CD8-positive, alpha-beta memory T cell (primary cell): ENCODE results near the gene TCEAL4. TPM values are rescaled to one million over a fixed set of nuclear protein-coding genes. Genes with fewer than 3 reads are reported as not detected.
"Not testable (repeated sequence)": the region's sequence is repeated elsewhere in the genome, so short reads cannot be mapped to it uniquely, and the experiment has no call there.

Experiments used
- CTCF ChIA-PET: fragments of 350-600 bp; sonication (Branson Sonifier 250); formaldehyde crosslinking; loops from one replicate; lab custom pipeline; 2021; ENCODE audit warnings: antibody characterized with exemption; lab: Charles Lee
- POLR2A ChIA-PET: fragments of 350-600 bp; sonication (Branson Sonifier 250); formaldehyde crosslinking; loops from one replicate; lab custom pipeline; 2021; ENCODE audit warnings: antibody characterized with exemption; lab: Charles Lee
- DNase-seq, 5 donors: peaks; one replicate each; pipeline versions ENCODE4 v3.0.0 to v3.0.0-alpha.2; 2020 to 2022; ENCODE audit warnings: mixed read lengths in 1 of 5
- H3K27ac ChIP-seq: one replicate; pipeline ENCODE4 v1.7.0; 2013; ENCODE audit warnings: low read depth, mild to moderate bottlenecking, low read length, moderate library complexity
- H3K27me3 ChIP-seq: 2 replicates; pipeline ENCODE4 v1.7.0; 2013; ENCODE audit warnings: low read length, mild to moderate bottlenecking; ENCODE audit not compliant: insufficient read depth, poor library complexity, severe bottlenecking
- H3K36me3 ChIP-seq: 2 replicates; pipeline ENCODE4 v1.7.0; 2013; ENCODE audit warnings: mild to moderate bottlenecking, low read length, moderate library complexity; ENCODE audit not compliant: insufficient read depth
- H3K4me1 ChIP-seq: 2 replicates; pipeline ENCODE4 v1.7.0; 2013; ENCODE audit warnings: mild to moderate bottlenecking, low read length, moderate library complexity; ENCODE audit not compliant: insufficient read depth
- H3K4me3 ChIP-seq: 2 replicates; pipeline ENCODE4 v1.7.0; 2013; ENCODE audit warnings: mild to moderate bottlenecking, low read length
- H3K9me3 ChIP-seq: 2 replicates; pipeline ENCODE4 v1.7.0; 2013; ENCODE audit warnings: mild to moderate bottlenecking, low read length
- H3K27ac Mint-ChIP-seq, 8 donors: one replicate each; pipeline ENCODE4 v1.8.0; 2020 to 2021; ENCODE audit warnings: mixed read lengths in 8 of 8, mild to moderate bottlenecking in 6 of 8, inconsistent platforms in 3 of 8, moderate library complexity in 3 of 8
- H3K27me3 Mint-ChIP-seq, 2 donors: one replicate each; pipeline ENCODE4 v1.8.0; 2020 to 2021; ENCODE audit warnings: mixed read lengths in 2 of 2, mild to moderate bottlenecking in 1 of 2, moderate library complexity in 1 of 2
- H3K36me3 Mint-ChIP-seq, 3 donors: one replicate each; pipeline ENCODE4 v1.8.0; 2020 to 2021; ENCODE audit warnings: mixed read lengths in 3 of 3, inconsistent platforms in 1 of 3, mild to moderate bottlenecking in 1 of 3
- H3K4me1 Mint-ChIP-seq, 3 donors: one replicate each; pipeline ENCODE4 v1.8.0; 2020 to 2021; ENCODE audit warnings: mixed read lengths in 3 of 3, inconsistent platforms in 1 of 3, mild to moderate bottlenecking in 1 of 3
- H3K4me3 Mint-ChIP-seq, 7 donors: one replicate each; pipeline ENCODE4 v1.8.0; 2020 to 2021; ENCODE audit warnings: mixed read lengths in 7 of 7, mild to moderate bottlenecking in 6 of 7, moderate library complexity in 4 of 7, inconsistent platforms in 2 of 7
- H3K9me3 Mint-ChIP-seq, 5 donors: one replicate each; pipeline ENCODE4 v1.8.0; 2020 to 2022; ENCODE audit warnings: mixed read lengths in 5 of 5, mild to moderate bottlenecking in 3 of 5, moderate library complexity in 2 of 5, inconsistent platforms in 1 of 5
- polyA plus RNA-seq: library from polyadenylated mRNA; unstranded; fragments of 300-500 nt; fragmentation: Illumina TruSeq; gene quantifications from one replicate; pipeline ENCODE4 v1.2.3, GENCODE V29; 2021
- total RNA-seq, 2 experiments: library from RNA; stranded (reverse); gene quantifications; one replicate each; pipeline ENCODE4 v1.2.3, GENCODE V29; 2021

TCEAL4 gene
- total and polyA plus RNA-seq, 3 experiments from 2014 or later = 10.4 to 19.7 (median 11.2) TPM

DNA sequence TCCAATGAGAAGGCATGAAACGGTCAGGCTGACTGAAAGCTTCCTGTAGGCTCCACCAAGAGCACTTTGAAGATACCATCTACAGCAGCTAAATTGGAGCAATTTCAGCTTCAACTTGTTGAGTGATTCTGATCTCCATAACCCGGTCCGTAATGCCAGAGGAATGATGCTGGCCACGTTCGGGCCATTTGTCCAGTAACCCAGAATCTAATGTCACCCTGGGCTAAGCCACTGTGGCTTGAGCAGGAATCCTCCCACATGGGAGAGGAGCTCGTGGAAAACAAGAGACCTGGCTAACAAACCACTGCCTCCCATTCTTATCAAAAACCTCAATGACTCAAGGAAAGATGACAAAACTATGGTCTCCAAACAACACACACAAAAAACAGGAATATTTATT lies 14.2 kb upstream of the TCEAL4 start:
- Histone ChIP-seq H3K27me3 (no peaks in the 10 kb centered on the region), H3K4me3 (no peak overlapping the region), H3K27ac (no peak overlapping the region), H3K36me3 (no peaks in the 10 kb centered on the region), H3K9me3 (no peaks in the 10 kb centered on the region), H3K4me1 (no peaks in the 10 kb centered on the region)
- H3K9me3 Mint-ChIP-seq = no peaks in the 10 kb centered on the region
- no peak overlapping the region for H3K27ac Mint-ChIP-seq
- no peaks in the 10 kb centered on the region for H3K4me1 Mint-ChIP-seq
- ChIA-PET POLR2A (no interaction called here), CTCF (no interaction called here)
- no peak for DNase-seq
- H3K27me3 Mint-ChIP-seq = peaks cover 0 to 3% of the 10 kb centered on the region in 2 donors
- no peaks in the 10 kb centered on the region for H3K36me3 Mint-ChIP-seq
- H3K4me3 Mint-ChIP-seq = no peak overlapping the region

DNA sequence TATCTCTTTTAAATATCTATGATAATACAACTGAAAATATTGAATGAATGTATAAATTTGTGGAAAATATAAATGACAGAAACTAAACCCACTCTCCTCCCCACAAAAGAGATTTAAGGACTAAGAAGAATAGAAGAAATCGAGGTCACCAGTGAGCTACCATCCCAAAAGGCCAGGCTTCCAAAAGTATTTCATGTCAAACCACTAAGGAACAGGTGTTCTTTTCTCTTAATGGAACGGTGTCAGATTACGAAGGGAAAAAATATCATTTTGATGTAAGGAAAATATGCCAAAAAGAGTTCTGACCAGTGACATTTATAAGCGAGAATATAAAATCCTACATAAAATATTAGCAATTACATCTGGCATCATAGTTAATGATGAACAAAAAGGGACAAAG lies 13.6 kb upstream of the TCEAL4 start:
- no peaks in the 10 kb centered on the region for H3K36me3 Mint-ChIP-seq
- ChIA-PET POLR2A (no interaction called here), CTCF (no interaction called here)
- peaks cover 0 to 3% of the 10 kb centered on the region in 2 donors for H3K27me3 Mint-ChIP-seq
- H3K4me3 Mint-ChIP-seq = no peak overlapping the region
- Histone ChIP-seq H3K4me3 (no peak overlapping the region), H3K27ac (no peak overlapping the region), H3K36me3 (no peaks in the 10 kb centered on the region), H3K9me3 (no peaks in the 10 kb centered on the region), H3K4me1 (no peaks in the 10 kb centered on the region), H3K27me3 (no peaks in the 10 kb centered on the region)
- DNase-seq = no peak
- no peaks in the 10 kb centered on the region for H3K4me1 Mint-ChIP-seq
- H3K9me3 Mint-ChIP-seq = no peaks in the 10 kb centered on the region
- no peak overlapping the region for H3K27ac Mint-ChIP-seq

DNA sequence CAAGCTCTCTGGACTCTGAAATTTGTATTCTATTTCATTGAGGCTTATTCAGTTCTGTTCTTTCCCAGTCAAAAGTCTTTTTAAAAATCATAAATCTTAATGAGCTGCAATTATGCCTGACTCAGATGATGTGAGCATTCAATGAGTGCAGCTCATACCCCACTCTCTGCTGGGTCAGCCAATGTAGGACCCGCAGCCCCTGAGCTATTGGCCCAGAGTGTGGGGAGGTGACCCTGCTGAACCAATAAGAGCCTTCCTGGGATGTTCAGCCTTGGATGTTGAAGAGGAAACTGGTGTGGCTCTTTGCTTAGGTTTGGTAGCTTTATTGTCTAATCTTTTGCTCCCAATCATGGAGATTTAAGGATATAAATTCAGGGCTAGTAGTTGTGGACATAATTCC lies 12.1 kb upstream of the TCEAL4 start:
- no peak overlapping the region for H3K4me3 Mint-ChIP-seq
- H3K36me3 Mint-ChIP-seq = no peaks in the 10 kb centered on the region
- Histone ChIP-seq H3K27ac (no peak overlapping the region), H3K9me3 (no peaks in the 10 kb centered on the region), H3K4me3 (no peak overlapping the region), H3K27me3 (no peaks in the 10 kb centered on the region), H3K36me3 (no peaks in the 10 kb centered on the region), H3K4me1 (no peaks in the 10 kb centered on the region)
- no peak for DNase-seq
- no peaks in the 10 kb centered on the region for H3K4me1 Mint-ChIP-seq
- CTCF ChIA-PET = no interaction called here
- peaks cover 0 to 3% of the 10 kb centered on the region in 2 donors for H3K27me3 Mint-ChIP-seq
- no peak overlapping the region for H3K27ac Mint-ChIP-seq
- no peaks in the 10 kb centered on the region for H3K9me3 Mint-ChIP-seq
- POLR2A ChIA-PET = no interaction called here

DNA sequence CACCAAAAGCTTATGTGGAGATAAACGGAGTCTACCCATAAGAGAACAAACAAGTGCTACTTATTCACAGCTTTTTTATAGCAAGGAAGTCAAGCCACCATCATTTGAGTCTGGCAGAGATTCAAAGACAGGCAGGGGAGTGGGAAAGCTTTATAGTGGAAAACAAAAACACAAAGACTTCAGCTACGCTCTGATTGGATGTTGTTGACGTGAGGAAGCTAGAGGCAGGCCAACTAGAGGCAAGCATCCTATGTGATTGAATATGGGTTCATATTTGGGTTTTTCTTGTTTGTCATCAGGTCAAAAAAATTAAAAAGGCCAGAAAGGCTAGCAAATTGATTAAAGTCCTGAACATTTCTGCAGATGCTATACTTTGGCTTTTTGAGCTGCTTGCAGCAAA lies 719 bp upstream of the TCEAL4 start:
- no peaks in the 10 kb centered on the region for H3K4me1 ChIP-seq

DNA sequence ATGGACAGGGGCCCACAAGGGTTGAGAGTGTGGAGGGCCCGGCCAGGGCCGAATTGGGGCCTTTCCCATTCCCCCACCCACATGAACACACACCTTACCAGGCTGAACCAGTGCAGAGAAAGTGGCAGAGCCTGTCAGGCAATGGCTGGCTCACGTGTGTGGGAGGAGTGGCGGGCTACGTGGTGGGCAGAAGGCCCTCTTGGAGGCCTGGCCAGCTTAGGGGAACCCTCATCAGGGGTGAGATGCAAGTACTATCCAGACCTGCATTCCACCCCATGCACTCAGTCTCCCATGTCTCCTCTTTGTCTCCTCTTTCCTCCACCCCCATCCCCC lies 965 bp downstream of the TCEAL4 start:
- peak overlapping the region in 7 of 8 donors; percentile 4 to 95 (median 61) for H3K27ac Mint-ChIP-seq
- H3K9me3 Mint-ChIP-seq = no peaks in the 10 kb centered on the region
- peaks cover 15 to 23% (median 20%) of the 10 kb centered on the region in 3 donors for H3K4me1 Mint-ChIP-seq
- H3K36me3 Mint-ChIP-seq = peaks cover 0 to 4% (median 0%) of the 10 kb centered on the region in 3 donors
- CTCF ChIA-PET = no interaction called here
- H3K36me3 ChIP-seq = no peaks in the 10 kb centered on the region
- no peaks in the 10 kb centered on the region for H3K4me1 ChIP-seq
- no peaks in the 10 kb centered on the region for H3K9me3 ChIP-seq
- POLR2A ChIA-PET = no interaction called here
- H3K4me3 ChIP-seq = no peak overlapping the region
- peaks cover 0 to 5% of the 10 kb centered on the region in 2 donors for H3K27me3 Mint-ChIP-seq
- peak overlapping the region; percentile 86 to 95 (median 90) for H3K4me3 Mint-ChIP-seq
- H3K27me3 ChIP-seq = no peaks in the 10 kb centered on the region
- DNase-seq = no peak
- no peak overlapping the region for H3K27ac ChIP-seq

More for the DNA sequence above, 719 bp upstream of the TCEAL4 start:
- no peaks in the 10 kb centered on the region for H3K9me3 Mint-ChIP-seq
- ChIA-PET CTCF (no interaction called here), POLR2A (interaction anchor here (0.6 kb wide), 1 partner anchor 103 kb away, joined by 6 read pairs; no protein-coding TSS in a partner anchor)
- Histone ChIP-seq H3K27me3 (no peaks in the 10 kb centered on the region), H3K27ac (no peak overlapping the region), H3K36me3 (no peaks in the 10 kb centered on the region), H3K9me3 (no peaks in the 10 kb centered on the region), H3K4me3 (no peak overlapping the region)
- peaks cover 0 to 4% (median 0%) of the 10 kb centered on the region in 3 donors for H3K36me3 Mint-ChIP-seq
- DNase-seq = no peak
- peak overlapping the region in 2 of 8 donors; percentile 51 to 66 for H3K27ac Mint-ChIP-seq
- peaks cover 10 to 14% (median 13%) of the 10 kb centered on the region in 3 donors for H3K4me1 Mint-ChIP-seq
- H3K4me3 Mint-ChIP-seq = peak overlapping the region in 6 of 7 donors; percentile 19 to 91 (median 82)
- peaks cover 5 to 12% of the 10 kb centered on the region in 2 donors for H3K27me3 Mint-ChIP-seq

DNA sequence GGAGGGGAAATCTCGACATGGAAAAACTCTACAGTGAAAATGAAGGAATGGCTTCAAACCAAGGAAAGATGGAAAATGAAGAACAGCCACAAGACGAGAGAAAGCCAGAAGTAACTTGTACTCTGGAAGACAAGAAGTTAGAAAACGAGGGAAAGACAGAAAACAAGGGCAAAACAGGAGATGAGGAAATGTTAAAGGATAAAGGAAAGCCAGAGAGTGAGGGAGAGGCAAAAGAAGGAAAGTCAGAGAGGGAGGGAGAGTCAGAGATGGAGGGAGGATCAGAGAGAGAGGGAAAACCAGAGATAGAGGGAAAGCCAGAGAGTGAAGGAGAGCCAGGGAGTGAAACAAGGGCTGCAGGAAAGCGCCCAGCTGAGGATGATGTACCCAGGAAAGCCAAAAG lies 1.3 kb downstream of the TCEAL4 start:
- no peak for DNase-seq
- CTCF ChIA-PET = no interaction called here
- Mint-ChIP-seq H3K36me3 (peaks cover 0 to 4% (median 0%) of the 10 kb centered on the region in 3 donors), H3K4me1 (peaks cover 17 to 27% (median 20%) of the 10 kb centered on the region in 3 donors), H3K27ac (peak overlapping the region in 6 of 8 donors; percentile 20 to 95 (median 70)), H3K9me3 (no peaks in the 10 kb centered on the region), H3K4me3 (peak overlapping the region; percentile 86 to 95 (median 90)), H3K27me3 (peaks cover 0 to 4% of the 10 kb centered on the region in 2 donors)
- POLR2A ChIA-PET = no interaction called here
- H3K4me1 ChIP-seq = no peaks in the 10 kb centered on the region
- no peaks in the 10 kb centered on the region for H3K27me3 ChIP-seq
- no peak overlapping the region for H3K4me3 ChIP-seq
- H3K27ac ChIP-seq = no peak overlapping the region
- no peaks in the 10 kb centered on the region for H3K36me3 ChIP-seq
- H3K9me3 ChIP-seq = no peaks in the 10 kb centered on the region

DNA sequence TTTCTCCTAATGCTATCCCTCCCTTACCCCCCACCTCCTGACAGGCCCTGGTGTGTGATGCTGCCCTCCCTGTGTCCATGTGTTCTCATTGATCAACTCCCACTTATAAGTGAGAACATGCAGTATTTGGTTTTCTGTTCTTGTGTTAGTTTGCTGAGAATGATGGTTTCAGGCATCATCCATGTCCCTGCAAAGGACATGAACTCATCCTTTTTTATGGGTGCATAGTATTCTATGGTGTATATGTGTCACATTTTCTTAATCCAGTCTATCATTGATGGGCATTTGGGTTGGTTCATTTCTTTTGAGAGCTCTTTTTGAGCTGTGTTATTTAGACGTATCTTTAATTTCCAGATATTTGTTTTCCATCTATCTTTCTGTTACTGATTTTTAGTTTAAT lies 7.0 kb downstream of the TCEAL4 start:
- H3K4me3 Mint-ChIP-seq, H3K27me3 ChIP-seq, H3K9me3 Mint-ChIP-seq, H3K27ac ChIP-seq, H3K27ac Mint-ChIP-seq, H3K4me1 ChIP-seq, H3K27me3 Mint-ChIP-seq, H3K36me3 Mint-ChIP-seq, H3K36me3 ChIP-seq, H3K9me3 ChIP-seq, CTCF ChIA-PET, DNase-seq, H3K4me3 ChIP-seq, POLR2A ChIA-PET: not testable (repeated sequence)
- peaks cover 7 to 14% (median 7%) of the 10 kb centered on the region in 3 donors for H3K4me1 Mint-ChIP-seq

DNA sequence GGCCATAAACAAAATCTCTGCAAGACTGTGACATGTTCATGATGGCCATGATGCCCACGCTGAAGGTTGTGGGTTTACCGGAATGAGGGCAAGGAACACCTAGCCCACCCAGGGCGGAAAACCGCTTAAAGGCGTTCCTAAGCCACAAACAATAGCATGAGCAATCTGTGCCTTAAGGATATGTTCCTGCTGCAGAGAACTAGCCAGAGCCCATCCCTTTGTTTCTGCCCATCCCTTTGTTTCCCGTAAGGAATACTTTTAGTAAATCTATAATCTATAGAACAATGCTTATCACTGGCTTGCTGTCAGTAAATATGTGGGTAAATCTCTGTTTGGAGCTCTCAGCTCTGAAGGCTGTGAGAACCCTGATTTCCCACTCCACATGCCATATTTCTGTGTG lies 9.9 kb downstream of the TCEAL4 start:
- not testable (repeated sequence) for H3K36me3 Mint-ChIP-seq, H3K9me3 Mint-ChIP-seq

More for the DNA sequence above, 9.9 kb downstream of the TCEAL4 start:
- H3K4me1 ChIP-seq, H3K36me3 ChIP-seq, H3K4me3 ChIP-seq, H3K27ac Mint-ChIP-seq, H3K27ac ChIP-seq, H3K27me3 ChIP-seq, H3K4me3 Mint-ChIP-seq, H3K9me3 ChIP-seq, DNase-seq, POLR2A ChIA-PET, CTCF ChIA-PET: not testable (repeated sequence)
- Mint-ChIP-seq H3K4me1 (peaks cover 7 to 11% (median 7%) of the 10 kb centered on the region in 3 donors), H3K27me3 (peaks cover 0 to 13% of the 10 kb centered on the region in 2 donors)
